Chondrocyte (in vitro differentiated cells): ENCODE data around the gene FOXJ1. TPM values are rescaled to one million over a fixed set of nuclear protein-coding genes. Genes with fewer than 3 reads are reported as not detected.

Experiments
- DNase-seq: peaks from one replicate; pipeline ENCODE4 v3.0.0; 2021; ENCODE audit warnings: mixed read lengths, low spot score
- H3K27ac Mint-ChIP-seq: one replicate; pipeline ENCODE4 v1.8.0; 2021; ENCODE audit warnings: mild to moderate bottlenecking, moderate library complexity, mixed read lengths; ENCODE audit not compliant: unreplicated experiment
- H3K27me3 Mint-ChIP-seq: 2 replicates; pipeline ENCODE4 v1.8.0; 2021; ENCODE audit warnings: low read depth, mixed read lengths
- H3K36me3 Mint-ChIP-seq: 2 replicates; pipeline ENCODE4 v1.8.0; 2021; ENCODE audit warnings: low read depth, mixed read lengths
- H3K4me1 Mint-ChIP-seq: 2 replicates; pipeline ENCODE4 v1.8.0; 2021; ENCODE audit warnings: low read depth, mild to moderate bottlenecking, mixed read lengths
- H3K4me3 Mint-ChIP-seq: one replicate; pipeline ENCODE4 v1.8.0; 2021; ENCODE audit warnings: mild to moderate bottlenecking, moderate library complexity, mixed read lengths; ENCODE audit not compliant: unreplicated experiment
- H3K9me3 Mint-ChIP-seq: 2 replicates; pipeline ENCODE4 v1.8.0; 2021; ENCODE audit warnings: low read depth, mixed read lengths
- total RNA-seq: library from RNA; stranded (reverse); gene quantifications from 3 replicates; pipeline ENCODE4 v1.2.1, GENCODE V29; 2021
- TF ChIP-seq, protein P1 (sequence below): fragments of 200-600 bp; sonication (generic); IDR thresholded peaks from 2 replicates; pipeline ENCODE4 v1.5.0; 2021; ENCODE audit warnings: antibody characterized with exemption, mild to moderate bottlenecking, moderate library complexity

FOXJ1 gene
- total RNA-seq, 1 donor from 2014 or later = 0.12 TPM

DNA sequence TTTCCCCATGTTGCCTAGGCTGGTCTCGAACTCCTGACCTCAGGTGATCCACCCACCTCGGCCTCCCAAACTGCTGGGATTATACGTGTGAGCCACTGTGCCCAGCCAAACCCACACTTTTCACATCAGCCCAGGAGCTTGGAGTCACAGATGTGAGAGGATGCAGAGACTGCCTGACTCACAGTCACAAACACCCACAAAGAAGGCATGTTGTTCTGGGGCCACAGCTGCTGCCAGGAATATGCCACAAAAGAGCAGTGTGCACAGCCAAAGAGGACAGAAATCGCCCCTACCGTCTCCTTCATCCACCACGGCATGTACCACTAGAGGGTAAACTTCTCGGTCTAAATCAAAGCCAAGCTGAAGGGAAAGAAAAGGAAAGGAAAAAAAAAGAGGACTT is 25.1 kb upstream of the FOXJ1 start:
- no peaks in the 10 kb centered on the region for H3K4me1 Mint-ChIP-seq
- DNase-seq = no peak
- H3K36me3 Mint-ChIP-seq = no peaks in the 10 kb centered on the region
- no peaks in the 10 kb centered on the region for H3K9me3 Mint-ChIP-seq
- no peak overlapping the region for H3K27ac Mint-ChIP-seq
- H3K4me3 Mint-ChIP-seq = no peak overlapping the region
- TF ChIP-seq, protein P1, sequence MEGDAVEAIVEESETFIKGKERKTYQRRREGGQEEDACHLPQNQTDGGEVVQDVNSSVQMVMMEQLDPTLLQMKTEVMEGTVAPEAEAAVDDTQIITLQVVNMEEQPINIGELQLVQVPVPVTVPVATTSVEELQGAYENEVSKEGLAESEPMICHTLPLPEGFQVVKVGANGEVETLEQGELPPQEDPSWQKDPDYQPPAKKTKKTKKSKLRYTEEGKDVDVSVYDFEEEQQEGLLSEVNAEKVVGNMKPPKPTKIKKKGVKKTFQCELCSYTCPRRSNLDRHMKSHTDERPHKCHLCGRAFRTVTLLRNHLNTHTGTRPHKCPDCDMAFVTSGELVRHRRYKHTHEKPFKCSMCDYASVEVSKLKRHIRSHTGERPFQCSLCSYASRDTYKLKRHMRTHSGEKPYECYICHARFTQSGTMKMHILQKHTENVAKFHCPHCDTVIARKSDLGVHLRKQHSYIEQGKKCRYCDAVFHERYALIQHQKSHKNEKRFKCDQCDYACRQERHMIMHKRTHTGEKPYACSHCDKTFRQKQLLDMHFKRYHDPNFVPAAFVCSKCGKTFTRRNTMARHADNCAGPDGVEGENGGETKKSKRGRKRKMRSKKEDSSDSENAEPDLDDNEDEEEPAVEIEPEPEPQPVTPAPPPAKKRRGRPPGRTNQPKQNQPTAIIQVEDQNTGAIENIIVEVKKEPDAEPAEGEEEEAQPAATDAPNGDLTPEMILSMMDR = no peak
- peaks cover 1% of the 10 kb centered on the region for H3K27me3 Mint-ChIP-seq

DNA sequence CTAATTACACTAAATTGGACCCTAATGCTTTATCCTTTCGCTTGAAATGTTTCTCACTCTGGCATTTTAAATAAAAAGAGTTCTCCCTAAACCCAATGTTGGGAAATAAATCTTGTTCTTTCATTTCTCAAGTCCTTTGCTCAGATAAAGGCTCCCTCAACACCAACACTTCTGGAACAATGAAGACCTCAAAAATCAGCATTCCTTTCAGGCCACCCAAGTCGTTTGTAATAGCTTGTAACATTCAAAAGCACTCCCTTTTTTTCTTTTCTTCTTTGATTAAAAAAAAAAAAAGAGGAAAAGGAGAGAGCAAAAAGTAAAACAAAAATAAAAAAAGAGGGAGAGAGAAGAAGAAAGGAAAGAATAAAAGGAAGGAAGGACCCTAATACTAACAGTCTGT is 23.3 kb upstream of the FOXJ1 start:
- Mint-ChIP-seq H3K4me3 (no peak overlapping the region), H3K4me1 (no peaks in the 10 kb centered on the region), H3K27me3 (peaks cover 1% of the 10 kb centered on the region), H3K9me3 (no peaks in the 10 kb centered on the region), H3K36me3 (no peaks in the 10 kb centered on the region), H3K27ac (no peak overlapping the region)
- no peak for DNase-seq
- TF ChIP-seq, protein P1 = no peak

DNA sequence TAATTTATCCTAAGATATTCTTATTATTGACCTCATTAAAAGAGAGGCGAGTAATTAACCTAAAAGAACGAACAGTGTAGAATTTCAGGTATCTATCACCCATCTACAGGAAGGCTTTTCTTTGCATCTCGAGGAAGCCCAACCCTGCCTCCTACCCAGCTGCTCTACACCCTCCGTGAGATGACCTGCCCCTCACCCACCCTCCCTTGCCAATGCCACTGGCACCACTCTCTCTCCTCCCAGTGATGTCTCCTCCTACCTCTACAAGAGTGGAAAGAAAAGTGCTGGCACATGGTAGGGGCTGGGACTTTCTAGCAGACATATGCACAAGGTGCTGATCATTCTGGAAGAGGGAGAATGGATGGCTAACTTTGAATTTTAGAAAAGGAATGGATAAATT is 22.9 kb upstream of the FOXJ1 start:
- H3K36me3 Mint-ChIP-seq = no peaks in the 10 kb centered on the region
- DNase-seq = no peak
- no peaks in the 10 kb centered on the region for H3K4me1 Mint-ChIP-seq
- TF ChIP-seq, protein P1 = no peak
- no peak overlapping the region for H3K27ac Mint-ChIP-seq
- no peaks in the 10 kb centered on the region for H3K9me3 Mint-ChIP-seq
- H3K4me3 Mint-ChIP-seq = no peak overlapping the region
- H3K27me3 Mint-ChIP-seq = peaks cover 1% of the 10 kb centered on the region

DNA sequence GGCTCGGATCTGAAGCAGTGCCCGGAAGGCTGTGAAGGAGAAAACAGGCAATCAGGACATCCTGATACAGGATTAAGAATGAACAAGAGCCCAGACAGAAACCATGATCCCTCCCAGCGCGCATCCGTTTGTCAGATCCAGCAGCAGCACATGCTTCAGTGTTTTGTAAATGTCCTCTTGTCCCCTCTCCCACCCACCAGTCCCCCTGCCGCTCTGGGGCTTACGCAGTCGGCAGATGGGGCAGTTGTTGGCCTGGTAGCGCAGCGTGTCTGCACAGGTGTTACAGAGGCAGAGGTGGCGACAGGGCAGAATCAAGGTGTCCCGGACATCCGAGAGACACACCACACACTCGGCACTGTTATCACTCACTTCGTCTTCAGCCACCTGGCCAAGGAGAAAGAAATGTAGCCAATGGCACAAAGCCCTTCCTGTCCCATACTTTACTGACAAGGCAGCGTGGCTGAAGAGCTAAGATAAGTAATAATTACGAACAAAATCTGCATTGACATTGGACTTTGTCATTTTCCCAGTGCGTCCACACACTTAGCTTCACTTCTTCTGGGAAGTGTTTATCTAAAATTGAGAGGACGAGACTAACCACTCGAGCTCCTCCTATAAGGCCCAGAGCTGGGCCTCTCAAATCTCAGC is 20.7 kb upstream of the FOXJ1 start:
- H3K27me3 Mint-ChIP-seq = peaks cover 4% of the 10 kb centered on the region
- no peaks in the 10 kb centered on the region for H3K36me3 Mint-ChIP-seq
- no peak overlapping the region for H3K27ac Mint-ChIP-seq
- no peaks in the 10 kb centered on the region for H3K9me3 Mint-ChIP-seq
- no peak for DNase-seq
- TF ChIP-seq, protein P1 = no peak
- H3K4me1 Mint-ChIP-seq = no peaks in the 10 kb centered on the region
- H3K4me3 Mint-ChIP-seq = no peak overlapping the region

DNA sequence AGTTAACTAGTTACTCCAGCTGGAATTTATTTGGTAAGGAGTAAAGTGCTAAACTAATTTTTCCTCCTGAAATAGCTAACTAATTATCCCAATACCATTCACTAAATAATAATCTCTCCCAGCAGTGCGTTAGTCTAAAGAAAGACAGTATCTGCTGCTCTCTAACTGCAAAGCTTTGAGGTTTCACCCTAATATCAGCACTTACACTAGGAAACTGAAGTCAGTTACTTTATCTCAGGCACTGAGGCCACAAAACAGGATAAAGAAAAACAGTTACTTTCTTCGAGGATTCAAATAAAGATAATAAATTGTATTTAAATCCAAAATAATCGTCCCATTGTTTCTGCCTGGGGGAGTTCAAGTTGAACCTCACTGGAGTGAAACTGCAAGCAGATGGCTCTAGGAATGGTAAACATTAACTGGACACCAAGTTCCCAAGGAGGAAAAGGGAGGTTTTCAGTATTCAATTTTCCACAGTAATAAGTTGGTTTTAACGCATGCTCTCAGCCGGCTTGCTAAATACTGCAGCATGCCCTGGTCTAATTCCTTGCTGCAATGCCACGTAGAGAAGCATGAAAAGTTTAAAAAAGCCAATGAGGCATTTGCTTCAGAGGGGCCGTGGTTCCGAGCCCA is 20.0 kb upstream of the FOXJ1 start:
- H3K36me3 Mint-ChIP-seq = no peaks in the 10 kb centered on the region
- no peaks in the 10 kb centered on the region for H3K9me3 Mint-ChIP-seq
- H3K27ac Mint-ChIP-seq = no peak overlapping the region
- no peak for DNase-seq
- H3K27me3 Mint-ChIP-seq = peaks cover 9% of the 10 kb centered on the region
- no peaks in the 10 kb centered on the region for H3K4me1 Mint-ChIP-seq
- H3K4me3 Mint-ChIP-seq = no peak overlapping the region
- TF ChIP-seq, protein P1 = no peak
